GM12878 (cell line): ENCODE data around the gene MCTS1. TPM values are rescaled to one million over a fixed set of nuclear protein-coding genes. Genes with fewer than 3 reads are reported as not detected.
A peak's percentile ranks its signal among the peaks of the same experiment; 100 is the strongest.

Source experiments
- CREB1 ChIP-seq: IDR thresholded peaks from 2 replicates; pipeline ENCODE4 v1.6.1; 2012; ENCODE audit warnings: low read depth, mild to moderate bottlenecking, inconsistent platforms
- DPF2 ChIP-seq: fragments of 450-650 bp; IDR thresholded peaks from 2 replicates; pipeline ENCODE4 v1.6.1; 2017; ENCODE audit warnings: mild to moderate bottlenecking
- E4F1 ChIP-seq: fragments of 450-650 bp; IDR thresholded peaks from 2 replicates; pipeline ENCODE4 v1.6.1; 2018; ENCODE audit warnings: borderline replicate concordance, mild to moderate bottlenecking; ENCODE audit not compliant: partially characterized antibody
- EGR1 ChIP-seq, 2 experiments: IDR thresholded peaks; 1 replicate in 1 of 2; 2 replicates in 1 of 2; pipeline ENCODE4 v1.6.1; 2011 to 2012; ENCODE audit warnings: low read depth in 2 of 2, low read length in 2 of 2, borderline replicate concordance in 1 of 2, mild to moderate bottlenecking in 1 of 2, moderate library complexity in 1 of 2
- GABPA ChIP-seq: IDR thresholded peaks from 2 replicates; pipeline ENCODE4 v1.6.1; 2014; ENCODE audit warnings: antibody characterized with exemption, low read depth, mild to moderate bottlenecking, inconsistent platforms
- KDM1A ChIP-seq: fragments of 200-600 bp; sonication (generic); IDR thresholded peaks from 2 replicates; pipeline ENCODE4 v1.6.1; 2016; ENCODE audit warnings: borderline replicate concordance
- MEF2A ChIP-seq: IDR thresholded peaks from 2 replicates; pipeline ENCODE4 v1.6.1; 2011; ENCODE audit warnings: low read depth, mild to moderate bottlenecking, low read length, moderate library complexity; ENCODE audit not compliant: insufficient read depth
- MEF2B ChIP-seq: fragments of 450-650 bp; IDR thresholded peaks from 2 replicates; pipeline ENCODE4 v1.6.1; 2018; ENCODE audit warnings: mild to moderate bottlenecking, moderate library complexity; ENCODE audit not compliant: partially characterized antibody, poor library complexity, severe bottlenecking
- MXI1 ChIP-seq: fragments of 150-350 bp; IDR thresholded peaks from 2 replicates; pipeline ENCODE4 v1.6.1; 2011; ENCODE audit warnings: low read depth, mild to moderate bottlenecking, inconsistent platforms, low read length, improper control_type of control experiment
- NFYA ChIP-seq: IDR thresholded peaks from 2 replicates; pipeline ENCODE4 v1.6.1; 2011; ENCODE audit warnings: low read depth, mild to moderate bottlenecking, low read length, improper control_type of control experiment, borderline replicate concordance
- NFYB ChIP-seq: IDR thresholded peaks from 2 replicates; pipeline ENCODE4 v1.6.1; 2011; ENCODE audit warnings: low read depth, mild to moderate bottlenecking, low read length, improper control_type of control experiment, moderate library complexity; ENCODE audit not compliant: insufficient read depth
- PKNOX1 ChIP-seq: fragments of 450-650 bp; IDR thresholded peaks from 2 replicates; pipeline ENCODE4 v1.6.1; 2016; ENCODE audit warnings: mild to moderate bottlenecking
- PML ChIP-seq: IDR thresholded peaks from 2 replicates; pipeline ENCODE4 v1.6.1; 2012; ENCODE audit warnings: low read length, inconsistent platforms
- POU2F2 ChIP-seq: IDR thresholded peaks from 3 replicates; pipeline ENCODE4 v1.6.1; 2011; ENCODE audit warnings: low read depth, mild to moderate bottlenecking, low read length, borderline replicate concordance
- SP1 ChIP-seq: IDR thresholded peaks from one replicate; pipeline ENCODE4 v1.6.1; 2011; ENCODE audit warnings: low read depth, low read length
- SREBF1 ChIP-seq: IDR thresholded peaks from 2 replicates; pipeline ENCODE4 v1.6.1; 2012; ENCODE audit warnings: mild to moderate bottlenecking, low read length
- SUPT20H ChIP-seq: IDR thresholded peaks from 2 replicates; pipeline ENCODE4 v1.6.1; 2011; ENCODE audit warnings: low read depth, mild to moderate bottlenecking, low read length, moderate library complexity, borderline replicate concordance; ENCODE audit not compliant: control insufficient read depth
- SUZ12 ChIP-seq: fragments of 200-600 bp; sonication (generic); IDR thresholded peaks from one replicate; pipeline ENCODE4 v1.6.1; 2018; ENCODE audit warnings: antibody characterized with exemption, mild to moderate bottlenecking; ENCODE audit not compliant: unreplicated experiment
- TAF1 ChIP-seq: IDR thresholded peaks from 2 replicates; pipeline ENCODE4 v1.6.1; 2011; ENCODE audit warnings: mild to moderate bottlenecking, low read depth, low read length, borderline replicate concordance
- YBX1 ChIP-seq: fragments of 450-650 bp; IDR thresholded peaks from 2 replicates; pipeline ENCODE4 v1.6.1; 2016; ENCODE audit warnings: antibody characterized with exemption
- YY1 ChIP-seq: IDR thresholded peaks from 2 replicates; pipeline ENCODE4 v1.6.1; 2011; ENCODE audit warnings: low read depth, mild to moderate bottlenecking, low read length
- ZBED1 ChIP-seq: IDR thresholded peaks from 2 replicates; pipeline ENCODE4 v1.6.1; 2016; ENCODE audit warnings: borderline replicate concordance
- ZNF207 ChIP-seq: fragments of 450-650 bp; IDR thresholded peaks from 2 replicates; pipeline ENCODE4 v1.6.1; 2014; ENCODE audit warnings: antibody characterized with exemption, mild to moderate bottlenecking, borderline replicate concordance
- ZNF687 ChIP-seq: fragments of 450-650 bp; IDR thresholded peaks from 2 replicates; pipeline ENCODE4 v1.6.1; 2017; ENCODE audit warnings: mild to moderate bottlenecking, moderate library complexity
- polyA plus RNA-seq, 11 experiments: library from polyadenylated mRNA; depleted of rRNA in 4 of 11; unstranded in 6 of 11; stranded (reverse) in 5 of 11; fragments of >200 nt; fragmentation: Nextera tagmentation in 4 of 11; fragmentation: Illumina TruSeq in 1 of 11; extraction: Ambion mirVana in 4 of 11; extraction: Trizol in 1 of 11; gene quantifications; 1 replicate in 1 of 11; 2 replicates in 10 of 11; pipeline versions ENCODE4 v1.2.1 to v1.2.3, GENCODE V29; 2011 to 2016; ENCODE audit warnings: inconsistent platforms in 2 of 11, missing spikeins in 2 of 11, low read depth in 1 of 11
- total RNA-seq, 4 experiments: library from RNA; depleted of rRNA in 3 of 4; stranded (reverse); fragments of >200 nt in 3 of 4; fragmentation: Illumina TruSeq in 1 of 4; extraction: Trizol in 1 of 4; gene quantifications; 2 replicates each; pipeline versions ENCODE4 v1.2.1 to v1.2.3, GENCODE V29; 2013 to 2021

MCTS1 gene
- total and polyA plus RNA-seq, 10 of the 15 experiments (the other 5 are each of a cell fraction or from before 2014, with no cell fraction given) = 59.5 to 238 (median 115) TPM

GRCh38 chrX:120603707-120604360 is at the start of gene MCTS1 (continued):
- peak; percentile 87 for TF ChIP-seq PKNOX1
- 0 out of 3 replicates have a peak, but pooled peaks have one; percentile 38 for TF ChIP-seq POU2F2
- TF ChIP-seq MXI1 = 0 out of 2 replicates have a peak, but pooled peaks have one; percentile 30
- TF ChIP-seq SP1 = no peak
- TF ChIP-seq SREBF1 = no peak
- peak; percentile 71 for TF ChIP-seq CREB1
- 0 out of 3 replicates have a peak, but pooled peaks of 1 of the 2 experiments have one; percentile 29 for TF ChIP-seq EGR1 (IDR thresholded peaks at IDR 0.05; ENCODE audit: borderline replicate concordance in 1 of 2, low read depth in 2 of 2, low read length in 2 of 2)
- TF ChIP-seq NFYB = peak; percentile 21; the same call in 1 of the 2 replicates
- TF ChIP-seq GABPA = peak; percentile 81
- no peak for TF ChIP-seq KDM1A
- peak; percentile 98 for TF ChIP-seq E4F1
- no peak for TF ChIP-seq ZBED1
- peak; percentile 50; the same call in 1 of the 2 replicates for TF ChIP-seq TAF1
- TF ChIP-seq ZNF687 = no peak
- TF ChIP-seq NFYA = no peak
- TF ChIP-seq DPF2 = no peak
- TF ChIP-seq SUZ12 = no peak
- no peak for TF ChIP-seq SUPT20H
- peak; percentile 37; the same call in 1 of the 2 replicates for TF ChIP-seq PML
- TF ChIP-seq YBX1 = no peak
- TF ChIP-seq ZNF207 = no peak
- TF ChIP-seq MEF2A = no peak
- no peak for TF ChIP-seq MEF2B
- no peak; the same call in 1 of the 2 replicates for TF ChIP-seq YY1
